Esophagus squamous epithelium (tissue), 5 donors: ENCODE data around the gene POU3F4. TPM values are rescaled to one million over a fixed set of nuclear protein-coding genes. Genes with fewer than 3 reads are reported as not detected.
A peak's percentile ranks its signal among the peaks of the same experiment; 100 is the strongest.

Experiments
- DNase-seq: peaks from one replicate; lab custom pipeline; 2025; lab: John Stamatoyannopoulos, UW
- H3K27ac ChIP-seq, 4 donors: fragments of 200-600 bp; sonication (generic); one replicate each; pipeline ENCODE4 v1.5.1; 2016 to 2019; ENCODE audit warnings: mild to moderate bottlenecking in 1 of 4
- H3K27me3 ChIP-seq, 4 donors: fragments of 200-600 bp; sonication (generic); 1 replicate in 3 of 4; 2 replicates in 1 of 4; pipeline versions ENCODE4 v1.5.1 to v1.6.0; 2017 to 2021; ENCODE audit warnings: antibody characterized with exemption in 1 of 4
- H3K36me3 ChIP-seq, 3 donors: fragments of 200-600 bp; sonication (generic); one replicate each; pipeline ENCODE4 v1.5.1; 2016 to 2019
- H3K4me1 ChIP-seq, 3 donors: fragments of 200-600 bp; sonication (generic); one replicate each; pipeline ENCODE4 v1.5.1; 2017 to 2019
- H3K4me3 ChIP-seq, 4 donors: fragments of 200-600 bp; sonication (generic); 1 replicate in 3 of 4; 2 replicates in 1 of 4; pipeline ENCODE4 v1.5.1; 2016 to 2019; ENCODE audit warnings: mild to moderate bottlenecking in 2 of 4, moderate library complexity in 1 of 4
- H3K9me3 ChIP-seq, 3 donors: fragments of 200-600 bp; sonication (generic); one replicate each; pipeline ENCODE4 v1.5.1; 2016 to 2019
- CTCF ChIP-seq, 6 experiments: fragments of 450-650 bp in 4 of 6; fragments of 200-600 bp in 2 of 6; sonication (generic) in 2 of 6; IDR thresholded peaks; one replicate each; pipeline ENCODE4 v1.5.1; 2016 to 2019; ENCODE audit warnings: antibody characterized with exemption in 6 of 6, mild to moderate bottlenecking in 4 of 6, moderate library complexity in 4 of 6
- POLR2A ChIP-seq, 4 donors: fragments of 450-650 bp; IDR thresholded peaks; one replicate each; pipeline ENCODE4 v1.6.1; 2017; ENCODE audit warnings: antibody characterized with exemption in 4 of 4, mild to moderate bottlenecking in 4 of 4, moderate library complexity in 3 of 4
- WGBS, 2 donors: methylation state at CpG; one replicate each; pipeline ENCODE4 v1.1.5; 2018; 5-methylcytosine and 5-hydroxymethylcytosine counted together
- intact Hi-C: fragments of 100-400 bp; cut with DNase I; formaldehyde crosslinking; loops from one replicate; pipeline ENCODE4 v1.15.0; 2022
- total RNA-seq, 4 donors: library from RNA; depleted of rRNA; stranded (reverse); fragments of >200 nt; gene quantifications; one replicate each; pipeline ENCODE4 v1.1.0, GENCODE V29; 2016
- donor health status: DM: yes; HTN: yes; CAD: no.

Gene POU3F4
- total RNA-seq, 4 donors from 2014 or later, result not detected

GRCh38 chrX:83504721-83505479 lies 3.2 kb upstream of the POU3F4 start:
- H3K4me3 ChIP-seq, result no peak overlapping the region
- TF ChIP-seq CTCF (IDR thresholded peaks at IDR 0.05) (no peak), POLR2A (IDR thresholded peaks at IDR 0.05) (no peak)
- no peak for DNase-seq
- intact Hi-C loops, result no loop called here
- no peaks in the 10 kb centered on the region for H3K9me3 ChIP-seq
- WGBS, 2 donors, result 9 to 19% methylated on average over 5 to 11 of the region's 11 CpGs
- H3K27ac ChIP-seq, result no peak overlapping the region
- H3K27me3 ChIP-seq, result peaks cover 0 to 92% (median 17%) of the 10 kb centered on the region in 4 donors
- peaks cover 0 to 19% (median 0%) of the 10 kb centered on the region in 3 donors for H3K4me1 ChIP-seq
- H3K36me3 ChIP-seq, result no peaks in the 10 kb centered on the region

- Histone ChIP-seq H3K27ac (no peak overlapping the region), H3K27me3 (peaks cover 0 to 89% (median 17%) of the 10 kb centered on the region in 4 donors), H3K4me1 (peaks cover 0 to 27% (median 0%) of the 10 kb centered on the region in 3 donors), H3K36me3 (no peaks in the 10 kb centered on the region), H3K4me3 (peak overlapping the region in 2 of 4 donors; percentile 13 to 26), H3K9me3 (no peaks in the 10 kb centered on the region)
- no peak for TF ChIP-seq CTCF (IDR thresholded peaks at IDR 0.05)
- TF ChIP-seq POLR2A (IDR thresholded peaks at IDR 0.05), result no peak
- intact Hi-C loops, result no loop called here
- 17 to 47% methylated on average over 9 to 18 of the region's 50 CpGs for WGBS, 2 donors
- DNase-seq, result no peak
Observed at GRCh38 chrX:83508526-83509253, 600 bp downstream of the POU3F4 start.

- intact Hi-C loops, result no loop called here
- Histone ChIP-seq H3K27me3 (peaks cover 0 to 83% (median 15%) of the 10 kb centered on the region in 4 donors), H3K9me3 (no peaks in the 10 kb centered on the region), H3K4me3 (no peak overlapping the region), H3K27ac (no peak overlapping the region), H3K4me1 (peaks cover 0 to 27% (median 0%) of the 10 kb centered on the region in 3 donors), H3K36me3 (no peaks in the 10 kb centered on the region)
- no peak for TF ChIP-seq POLR2A (IDR thresholded peaks at IDR 0.05)
- TF ChIP-seq CTCF (IDR thresholded peaks at IDR 0.05), result no peak
- no peak for DNase-seq
- 14 to 64% methylated on average over 14 to 16 of the region's 16 CpGs for WGBS, 2 donors
Observed at GRCh38 chrX:83509254-83509801, 1.2 kb downstream of the POU3F4 start.

GRCh38 chrX:83510510-83511062 lies 2.5 kb downstream of the POU3F4 start:
- Histone ChIP-seq H3K9me3 (no peaks in the 10 kb centered on the region), H3K4me1 (peaks cover 0 to 27% (median 0%) of the 10 kb centered on the region in 3 donors), H3K4me3 (peak overlapping the region in 1 of 4 donors; percentile 38), H3K27ac (no peak overlapping the region), H3K36me3 (no peaks in the 10 kb centered on the region), H3K27me3 (peaks cover 0 to 72% (median 16%) of the 10 kb centered on the region in 4 donors)
- TF ChIP-seq CTCF (IDR thresholded peaks at IDR 0.05), result no peak
- TF ChIP-seq POLR2A (IDR thresholded peaks at IDR 0.05), result no peak
- intact Hi-C loops, result no loop called here
- DNase-seq, result no peak
- 45% methylated on average over 11 of the region's 36 CpGs; no CpG with 5 or more reads in 1 of the 2 donors for WGBS, 2 donors
